Transverse colon (tissue), 4 donors: ENCODE results near the gene CIB1. TPM values are rescaled to one million over a fixed set of nuclear protein-coding genes. Genes with fewer than 3 reads are reported as not detected.

Experiments used
- DNase-seq: peaks from one replicate; pipeline ENCODE4 v3.0.0-alpha.2; 2019
- H3K27ac ChIP-seq, 4 donors: fragments of 200-600 bp; sonication (generic); 2 replicates each; pipeline ENCODE4 v1.5.1; 2016 to 2018; ENCODE audit warnings: inconsistent platforms in 4 of 4
- H3K27me3 ChIP-seq: fragments of 200-600 bp; sonication (generic); 2 replicates; pipeline ENCODE4 v1.5.1; 2017; ENCODE audit warnings: inconsistent platforms
- H3K36me3 ChIP-seq, 4 donors: fragments of 200-600 bp; sonication (generic); 2 replicates each; pipeline ENCODE4 v1.5.1; 2017 to 2019; ENCODE audit warnings: inconsistent platforms in 4 of 4
- H3K4me1 ChIP-seq, 4 donors: fragments of 200-600 bp; sonication (generic); 2 replicates each; pipeline ENCODE4 v1.5.1; 2017 to 2020; ENCODE audit warnings: inconsistent platforms in 4 of 4
- H3K4me3 ChIP-seq, 4 donors: fragments of 200-600 bp; sonication (generic); 1 replicate in 1 of 4; 2 replicates in 3 of 4; pipeline versions ENCODE4 v1.5.1 to v1.6.1; 2017 to 2019; ENCODE audit warnings: inconsistent platforms in 4 of 4
- H3K9me3 ChIP-seq, 2 donors: fragments of 200-600 bp; sonication (generic); 2 replicates each; pipeline ENCODE4 v1.5.1; 2017 to 2019; ENCODE audit warnings: inconsistent platforms in 2 of 2
- CTCF ChIP-seq, 5 experiments: fragments of 200-600 bp in 3 of 5; fragments of 450-650 bp in 2 of 5; sonication (generic) in 3 of 5; IDR thresholded peaks; 1 replicate in 2 of 5; 2 replicates in 3 of 5; pipeline ENCODE4 v1.5.1; 2016 to 2017; ENCODE audit warnings: antibody characterized with exemption in 5 of 5, inconsistent platforms in 3 of 5, mild to moderate bottlenecking in 2 of 5, moderate library complexity in 1 of 5
- EP300 ChIP-seq: sonication (generic); formaldehyde crosslinking; IDR thresholded peaks from one replicate; pipeline ENCODE4 v1.6.1; 2017; ENCODE audit warnings: antibody characterized with exemption, low read depth
- POLR2A ChIP-seq: fragments of 450-650 bp; IDR thresholded peaks from one replicate; pipeline ENCODE4 v1.6.1; 2016; ENCODE audit warnings: antibody characterized with exemption, mild to moderate bottlenecking, moderate library complexity
- POLR2AphosphoS5 ChIP-seq, 3 donors: sonication (generic); formaldehyde crosslinking; IDR thresholded peaks; one replicate each; pipeline ENCODE4 v1.6.1; 2016; ENCODE audit warnings: antibody characterized with exemption in 3 of 3
- WGBS, 2 donors: methylation state at CpG; one replicate each; pipeline ENCODE4 v1.1.5; 2018; ENCODE audit warnings: low coverage in 1 of 2; 5-methylcytosine and 5-hydroxymethylcytosine counted together
- in situ Hi-C, 4 donors: fragments of 200-750 bp; cut with MboI; loops; one replicate each; pipeline versions ENCODE4 v1.15.0 to v1.15.1; 2017; ENCODE audit warnings: low sequenced_read_pairs in 3 of 4, low pct_ligation_motif_present in 1 of 4, low pct_unique_long_range_greater_than_20kb in 1 of 4
- intact Hi-C: fragments of 100-400 bp; cut with DNase I; formaldehyde crosslinking; loops from one replicate; pipeline ENCODE4 v1.15.1; 2023; ENCODE audit warnings: low total_unique reads
- total RNA-seq, 4 donors: library from RNA; depleted of rRNA; stranded (reverse); fragments of >200 nt; gene quantifications; one replicate each; pipeline ENCODE4 v1.1.0, GENCODE V29; 2016

CIB1 gene
- total RNA-seq, 4 donors from 2014 or later: 38.4 to 156 (median 131) TPM

DNA sequence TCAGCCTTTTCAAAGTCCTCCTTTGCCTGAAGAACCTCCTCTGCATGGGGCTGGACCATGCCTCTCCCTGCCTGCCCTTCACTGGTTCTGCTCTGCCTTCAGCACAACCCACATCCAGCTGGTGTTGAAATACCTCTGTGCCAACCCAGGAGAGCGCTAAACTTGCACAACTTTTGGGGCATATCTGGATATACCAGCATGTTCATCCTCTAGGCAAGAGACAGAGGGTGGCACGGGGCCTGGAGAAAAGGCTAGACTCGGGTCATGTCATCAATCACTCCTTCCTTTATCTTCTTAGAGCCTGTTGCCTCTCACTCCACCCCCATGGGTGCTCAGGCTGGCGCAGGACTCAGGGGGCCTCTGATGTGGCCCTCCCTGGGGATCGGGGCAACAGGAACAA is 27.9 kb downstream of the CIB1 start:
- TF ChIP-seq POLR2AphosphoS5 (IDR thresholded peaks at IDR 0.05) (no peak), CTCF (IDR thresholded peaks at IDR 0.05) (no peak), EP300 (no peak), POLR2A (no peak)
- H3K4me3 ChIP-seq: no peak overlapping the region
- H3K27ac ChIP-seq: no peak overlapping the region
- in situ Hi-C loops (no loop called here), intact Hi-C loops (no loop called here)
- no peak for DNase-seq
- H3K9me3 ChIP-seq: no peaks in the 10 kb centered on the region
- H3K4me1 ChIP-seq: peaks cover 18 to 41% (median 22%) of the 10 kb centered on the region in 4 donors
- H3K36me3 ChIP-seq: no peaks in the 10 kb centered on the region
- no peaks in the 10 kb centered on the region for H3K27me3 ChIP-seq
- 96% methylated on average over 5 of the region's 5 CpGs; no CpG with 5 or more reads in 1 of the 2 donors for WGBS, 2 donors

DNA sequence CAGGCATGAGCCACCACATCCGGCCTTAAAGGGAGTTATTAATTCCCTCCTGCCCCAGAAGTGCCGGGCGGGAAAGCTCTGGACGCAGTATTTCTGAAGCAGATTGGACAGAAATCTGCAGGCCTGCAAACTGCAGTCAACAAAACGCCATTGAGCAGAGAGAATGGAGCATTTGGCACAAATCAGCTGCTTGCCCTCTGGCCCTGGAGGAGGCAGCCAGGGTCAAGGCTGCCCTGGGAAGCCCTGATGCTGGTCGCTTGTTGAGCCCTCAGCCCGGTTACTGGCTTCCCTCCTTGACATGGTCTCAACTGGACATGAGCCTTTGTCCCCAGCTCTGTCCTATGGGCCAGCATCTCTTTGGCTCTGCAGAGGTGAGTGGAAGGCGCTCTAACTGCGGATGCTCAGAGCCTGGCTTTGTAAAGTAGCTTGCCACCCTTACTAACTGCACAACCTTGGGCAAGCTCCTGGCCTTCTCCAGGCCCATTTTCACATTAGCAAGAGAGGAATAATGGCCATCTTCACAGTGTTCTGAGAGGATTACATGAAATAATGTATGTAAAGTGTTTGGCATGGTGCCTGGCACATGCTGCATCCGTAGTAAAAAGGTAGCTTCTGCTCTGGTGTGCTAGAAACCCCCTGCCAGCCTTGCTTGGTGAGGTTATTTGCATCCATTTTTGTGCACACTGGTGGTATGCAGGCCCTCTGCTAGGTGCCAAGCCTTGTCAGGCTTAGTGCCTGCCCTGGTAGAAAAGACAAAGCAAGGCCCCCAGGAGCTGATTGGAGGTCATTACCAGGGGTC is 28.5 kb downstream of the CIB1 start:
- Histone ChIP-seq H3K27me3 (no peaks in the 10 kb centered on the region), H3K27ac (no peak overlapping the region), H3K4me1 (peaks cover 18 to 41% (median 22%) of the 10 kb centered on the region in 4 donors), H3K9me3 (no peaks in the 10 kb centered on the region), H3K36me3 (no peaks in the 10 kb centered on the region), H3K4me3 (no peak overlapping the region)
- intact Hi-C loops: no loop called here
- no peak for DNase-seq
- TF ChIP-seq CTCF (IDR thresholded peaks at IDR 0.05): no peak
- TF ChIP-seq POLR2AphosphoS5 (IDR thresholded peaks at IDR 0.05): no peak
- TF ChIP-seq POLR2A: no peak
- no peak for TF ChIP-seq EP300
- in situ Hi-C loops: no loop called here
- 85% methylated on average over 9 of the region's 10 CpGs; no CpG with 5 or more reads in 1 of the 2 donors for WGBS, 2 donors

GRCh38 chr15:90203922-90204321 is 29.8 kb downstream of the CIB1 start:
- WGBS, 2 donors: 75% methylated on average over 8 of the region's 8 CpGs; no CpG with 5 or more reads in 1 of the 2 donors
- no peak for DNase-seq
- TF ChIP-seq CTCF (IDR thresholded peaks at IDR 0.05) (no peak), EP300 (no peak), POLR2AphosphoS5 (IDR thresholded peaks at IDR 0.05) (no peak), POLR2A (no peak)
- H3K4me1 ChIP-seq: peaks cover 17 to 32% (median 22%) of the 10 kb centered on the region in 4 donors
- no peak overlapping the region for H3K4me3 ChIP-seq
- no peaks in the 10 kb centered on the region for H3K27me3 ChIP-seq
- H3K9me3 ChIP-seq: no peaks in the 10 kb centered on the region
- in situ Hi-C loops (no loop called here), intact Hi-C loops (no loop called here)
- H3K36me3 ChIP-seq: no peaks in the 10 kb centered on the region
- H3K27ac ChIP-seq: no peak overlapping the region

- Histone ChIP-seq H3K9me3 (no peaks in the 10 kb centered on the region), H3K36me3 (no peaks in the 10 kb centered on the region), H3K4me3 (no peak overlapping the region), H3K27ac (no peak overlapping the region), H3K4me1 (peaks cover 17 to 32% (median 22%) of the 10 kb centered on the region in 4 donors), H3K27me3 (no peaks in the 10 kb centered on the region)
- in situ Hi-C loops (no loop called here), intact Hi-C loops (no loop called here)
- WGBS, 2 donors: 99% methylated on average over 7 of the region's 7 CpGs; no CpG with 5 or more reads in 1 of the 2 donors
- no peak for DNase-seq
- no peak for TF ChIP-seq POLR2A
- TF ChIP-seq EP300: no peak
- TF ChIP-seq CTCF (IDR thresholded peaks at IDR 0.05): no peak
- TF ChIP-seq POLR2AphosphoS5 (IDR thresholded peaks at IDR 0.05): no peak
Observed at GRCh38 chr15:90203473-90203872, 30.3 kb downstream of the CIB1 start.
